ENCODE measurements around the gene LRRC32.

Gene LRRC32

DNA sequence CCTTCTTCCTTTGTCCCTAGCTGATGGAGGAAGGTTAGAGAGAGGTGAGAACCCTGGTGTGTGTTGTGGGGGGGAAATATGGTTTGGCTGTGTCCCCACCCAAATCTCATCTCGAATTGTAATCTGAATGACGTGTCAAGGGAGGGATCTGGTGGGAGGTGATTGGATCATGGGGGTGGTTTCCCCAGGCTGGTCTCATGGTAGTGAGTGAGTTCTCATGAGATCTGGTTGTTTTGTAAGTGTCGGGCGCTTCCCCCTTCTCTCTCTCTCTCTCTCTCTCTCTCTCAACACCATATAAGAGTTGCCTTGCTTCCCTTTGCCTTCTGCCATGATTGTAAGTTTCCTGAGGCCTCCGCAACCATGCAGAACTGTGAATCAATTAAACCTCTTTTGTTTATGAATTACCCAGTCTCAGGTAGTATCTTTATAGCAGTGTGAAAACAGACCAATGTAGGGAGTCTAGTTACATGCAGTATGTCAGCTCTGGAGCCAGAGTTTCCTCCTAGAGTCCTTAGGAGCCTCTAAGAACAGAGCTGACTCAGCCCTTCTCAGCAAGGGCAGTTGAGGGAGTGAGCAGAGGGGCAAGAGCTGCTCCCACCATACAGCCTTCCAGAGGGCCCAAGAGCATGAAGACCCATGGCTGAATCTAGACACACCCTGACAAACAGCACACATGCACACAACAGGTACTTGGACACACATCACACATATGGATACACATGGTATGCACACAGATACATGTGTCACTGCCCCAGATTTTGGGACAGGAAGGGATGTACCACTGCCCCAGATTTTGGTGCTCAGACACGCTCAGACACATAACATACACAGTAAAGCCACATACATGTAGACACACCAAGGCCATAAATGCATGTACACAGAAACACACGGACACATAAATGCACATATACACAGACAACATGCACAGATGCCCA, 12.9 kb upstream of the LRRC32 start:
- in situ Hi-C loops (cut with MboI; ENCODE audit: low sequenced_read_pairs), result loop anchor here (10.0 to 25.0 kb wide), 2 partner anchors 79 to 796 kb away; no protein-coding TSS in a partner anchor

GRCh38 chr11:76682684-76683083, 12.1 kb upstream of the LRRC32 start:
- in situ Hi-C loops (cut with MboI; ENCODE audit: low sequenced_read_pairs), result loop anchor here (10.0 to 25.0 kb wide), 2 partner anchors 78 to 795 kb away; no protein-coding TSS in a partner anchor

- in situ Hi-C loops (cut with MboI; ENCODE audit: low sequenced_read_pairs), result loop anchor here (10.0 to 25.0 kb wide), 2 partner anchors 77 to 795 kb away; no protein-coding TSS in a partner anchor
These were observed 11.6 kb upstream of the LRRC32 start for GRCh38 chr11:76682106-76682505.

DNA sequence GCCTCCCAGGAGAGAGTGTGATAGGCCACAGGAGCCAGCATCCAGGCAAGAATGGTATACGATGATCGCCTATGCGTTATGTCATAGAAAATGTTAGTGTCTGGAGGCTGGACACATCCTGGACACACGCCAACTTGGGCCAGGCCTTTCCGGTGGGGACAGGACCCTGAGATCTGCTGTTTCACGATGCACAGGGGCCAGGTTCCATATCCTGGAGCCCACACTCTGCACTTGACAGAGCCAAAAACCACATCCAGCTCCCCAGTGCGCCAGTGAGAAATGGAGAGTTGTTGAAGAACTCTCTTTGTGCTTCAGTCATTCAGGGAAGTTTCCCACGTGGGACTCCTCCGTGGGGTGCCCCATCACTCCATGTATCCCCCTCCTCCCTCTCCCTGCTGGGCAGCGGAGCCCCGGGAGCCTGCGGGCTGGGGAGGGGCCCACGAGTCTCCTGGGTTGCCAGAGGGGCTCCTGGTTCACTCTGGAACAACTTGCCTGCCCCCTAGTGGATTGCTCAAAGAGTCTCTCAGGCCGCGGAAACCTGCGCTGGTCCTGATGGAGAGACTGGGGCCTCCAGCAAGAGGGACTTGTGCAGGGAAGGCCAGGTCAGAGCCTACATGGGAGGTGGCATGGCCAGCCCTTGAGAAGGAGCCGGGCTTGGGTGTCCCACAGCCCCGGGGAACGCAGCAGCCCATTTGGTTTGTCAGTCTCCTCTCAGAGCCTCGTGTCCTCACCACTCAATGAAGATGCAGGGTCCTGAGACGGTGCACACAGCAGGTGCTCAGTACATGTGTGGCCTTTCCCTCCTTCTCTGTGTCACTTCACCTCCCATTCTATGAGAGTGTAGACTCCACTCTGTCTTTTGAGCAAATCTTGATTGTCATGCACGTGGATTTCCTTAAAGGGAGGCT, 10.2 kb upstream of the LRRC32 start:
- in situ Hi-C loops (cut with MboI; ENCODE audit: low sequenced_read_pairs), result loop anchor here (10.0 to 25.0 kb wide), 2 partner anchors 76 to 793 kb away; no protein-coding TSS in a partner anchor

- in situ Hi-C loops (cut with MboI; ENCODE audit: low sequenced_read_pairs), result loop anchor here (25.0 kb wide), 1 partner anchor 791 kb away; no protein-coding TSS in a partner anchor
These were observed 7.8 kb upstream of the LRRC32 start for GRCh38 chr11:76678321-76678720.

DNA sequence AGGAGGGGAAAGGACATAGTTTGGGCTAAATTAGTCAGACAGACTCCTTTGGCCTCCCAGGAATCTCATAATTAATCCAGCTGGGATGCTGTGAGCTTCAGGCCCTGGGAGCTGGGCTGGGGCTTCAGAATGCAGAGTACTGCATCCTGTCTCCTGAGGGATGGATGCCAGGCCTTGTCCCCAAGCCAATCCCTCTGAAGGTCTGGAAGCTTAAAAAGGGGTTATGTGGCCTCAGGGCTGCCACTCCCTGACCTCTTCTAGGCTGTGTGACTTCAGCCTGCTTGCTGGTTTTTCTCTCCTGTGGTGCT, 6.9 kb upstream of the LRRC32 start:
- in situ Hi-C loops (cut with MboI; ENCODE audit: low sequenced_read_pairs), result loop anchor here (25.0 kb wide), 1 partner anchor 790 kb away; no protein-coding TSS in a partner anchor

DNA sequence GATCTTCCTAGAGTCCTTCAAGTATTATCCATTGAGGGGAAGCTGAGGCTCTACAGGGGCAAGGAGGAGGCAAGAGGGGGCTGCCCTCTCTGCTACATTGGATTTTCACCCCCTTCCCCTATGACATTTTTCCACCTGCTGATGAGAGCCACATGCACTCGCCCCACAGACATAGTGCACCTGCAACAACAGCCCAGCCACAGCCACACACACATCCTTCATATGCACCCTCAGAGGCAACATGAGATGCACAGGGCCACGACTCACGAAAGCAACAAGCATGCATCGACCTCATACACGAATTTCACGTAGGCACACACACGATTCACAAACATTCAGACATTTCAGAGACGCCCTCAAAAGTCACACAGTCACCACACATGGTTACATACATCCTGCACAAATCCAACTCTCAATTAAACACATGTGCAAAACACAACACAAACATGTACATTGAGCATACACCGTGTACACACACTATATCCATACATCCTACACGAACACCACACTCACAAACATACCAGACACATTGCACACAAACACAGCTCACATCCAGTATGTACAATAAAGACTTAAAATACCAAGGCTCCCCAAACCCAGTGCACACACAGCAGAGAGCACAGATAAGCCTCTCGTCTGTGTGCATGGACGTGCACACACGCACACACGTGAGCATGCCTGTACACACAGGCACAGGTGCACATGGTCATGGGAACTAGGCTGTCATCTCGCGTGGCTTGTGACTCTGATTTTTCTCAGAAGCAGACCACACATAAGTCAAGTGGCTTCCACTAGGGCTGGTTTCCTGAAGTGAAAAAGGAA, 6.3 kb upstream of the LRRC32 start:
- in situ Hi-C loops (cut with MboI; ENCODE audit: low sequenced_read_pairs), result loop anchor here (25.0 kb wide), 1 partner anchor 790 kb away; no protein-coding TSS in a partner anchor

DNA sequence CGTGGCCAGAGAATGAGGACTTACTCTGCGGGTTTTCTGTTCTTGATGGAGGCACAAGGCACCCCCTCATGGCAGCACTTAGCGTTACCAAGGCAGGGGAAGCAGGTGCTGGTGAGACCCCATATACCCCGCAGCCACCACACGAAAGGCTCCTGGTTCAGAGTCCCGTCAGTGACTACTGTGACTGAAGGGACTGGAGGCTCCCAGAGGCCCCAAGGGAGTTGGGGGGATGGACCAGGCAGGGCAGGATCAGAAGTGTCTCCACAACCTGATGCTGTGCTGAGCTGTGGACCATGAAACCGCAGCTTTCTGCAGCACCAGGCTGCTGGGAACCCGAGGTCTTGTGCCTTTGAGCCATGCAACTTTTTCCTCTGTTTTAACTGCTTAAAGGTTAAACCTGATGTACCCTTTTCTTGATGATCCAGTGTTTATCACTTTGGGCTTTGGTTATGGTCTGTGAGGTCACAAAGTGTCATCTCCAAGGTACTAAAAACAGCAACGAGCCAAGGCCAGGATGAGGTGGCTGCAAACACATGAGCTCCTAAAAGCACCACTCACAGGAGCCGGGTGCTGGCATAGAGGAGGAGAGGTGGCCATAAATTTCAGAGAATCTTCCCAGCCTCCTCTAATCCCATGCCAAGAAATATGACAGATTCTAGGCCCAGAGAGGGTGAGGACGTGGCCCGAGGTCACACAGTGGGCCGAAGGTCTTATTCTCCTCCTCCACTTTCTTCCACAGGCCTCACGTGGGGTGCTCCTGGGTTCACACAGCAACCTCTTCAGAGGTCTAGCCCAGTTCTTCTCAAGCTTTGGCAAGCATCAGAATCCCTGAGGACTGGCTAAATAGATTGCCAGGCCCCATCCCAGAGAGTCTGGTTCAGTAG, 4.2 kb upstream of the LRRC32 start:
- in situ Hi-C loops (cut with MboI; ENCODE audit: low sequenced_read_pairs), result loop anchor here (25.0 kb wide), 1 partner anchor 787 kb away; no protein-coding TSS in a partner anchor

GRCh38 chr11:76673176-76674142, 2.9 kb upstream of the LRRC32 start:
- in situ Hi-C loops (cut with MboI; ENCODE audit: low sequenced_read_pairs), result no loop called here

DNA sequence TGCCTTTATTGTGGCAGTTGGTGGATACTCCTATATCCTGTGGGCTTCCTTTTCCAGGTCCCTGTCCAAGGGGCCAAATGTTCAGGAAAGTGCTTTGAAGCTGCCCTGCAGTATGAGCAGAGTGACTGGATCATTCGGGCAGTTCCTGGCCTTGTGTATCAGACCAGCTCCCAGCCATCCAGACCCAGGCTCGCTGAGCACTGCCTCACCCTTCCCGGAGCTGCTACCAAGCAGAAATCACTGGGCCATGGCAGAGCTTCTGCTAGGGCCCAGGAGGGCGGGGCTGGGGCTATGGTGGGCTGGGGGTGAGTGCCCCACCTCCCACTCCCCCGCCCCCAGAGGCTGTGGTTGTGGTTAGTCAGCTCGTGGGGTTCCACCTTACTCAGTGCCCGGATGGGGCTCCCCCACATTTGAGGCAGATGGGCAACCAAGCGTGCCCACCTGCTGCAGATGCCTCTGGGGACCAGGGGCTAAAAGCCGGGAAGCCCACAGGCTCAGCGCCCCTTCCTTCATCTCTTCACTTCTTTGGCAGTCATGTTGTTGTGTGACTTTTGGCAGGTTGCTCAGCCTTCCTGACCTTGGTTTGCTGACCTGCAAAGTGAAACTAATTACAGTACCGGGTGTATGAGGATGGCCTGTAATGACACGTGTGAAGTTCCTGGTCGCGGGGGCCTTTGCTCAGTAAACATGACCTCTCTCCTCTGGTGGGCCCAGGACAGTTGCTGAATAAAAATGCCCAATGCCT, 2.1 kb upstream of the LRRC32 start:
- in situ Hi-C loops (cut with MboI; ENCODE audit: low sequenced_read_pairs), result no loop called here

- in situ Hi-C loops (cut with MboI; ENCODE audit: low sequenced_read_pairs), result no loop called here
These were observed 1.2 kb upstream of the LRRC32 start for GRCh38 chr11:76671626-76672309.

DNA sequence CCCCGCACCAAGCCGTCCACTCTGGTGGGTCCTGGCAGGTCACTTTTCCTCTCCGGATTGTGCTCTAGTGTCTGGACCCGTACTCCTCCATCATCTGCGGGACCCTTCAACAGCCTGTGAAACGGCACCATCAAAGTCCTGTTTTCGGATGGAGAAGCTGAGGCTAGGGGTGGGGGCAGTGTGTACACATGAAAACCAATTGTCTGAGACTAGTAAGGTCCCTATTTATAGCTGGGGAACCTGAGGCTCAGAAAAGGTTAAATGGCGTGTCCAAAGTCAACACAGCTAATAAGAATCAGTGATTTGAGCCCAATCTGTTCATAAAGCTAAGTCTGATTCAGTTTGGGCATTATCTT, 668 bp upstream of the LRRC32 start:
- in situ Hi-C loops (cut with MboI; ENCODE audit: low sequenced_read_pairs), result no loop called here

DNA sequence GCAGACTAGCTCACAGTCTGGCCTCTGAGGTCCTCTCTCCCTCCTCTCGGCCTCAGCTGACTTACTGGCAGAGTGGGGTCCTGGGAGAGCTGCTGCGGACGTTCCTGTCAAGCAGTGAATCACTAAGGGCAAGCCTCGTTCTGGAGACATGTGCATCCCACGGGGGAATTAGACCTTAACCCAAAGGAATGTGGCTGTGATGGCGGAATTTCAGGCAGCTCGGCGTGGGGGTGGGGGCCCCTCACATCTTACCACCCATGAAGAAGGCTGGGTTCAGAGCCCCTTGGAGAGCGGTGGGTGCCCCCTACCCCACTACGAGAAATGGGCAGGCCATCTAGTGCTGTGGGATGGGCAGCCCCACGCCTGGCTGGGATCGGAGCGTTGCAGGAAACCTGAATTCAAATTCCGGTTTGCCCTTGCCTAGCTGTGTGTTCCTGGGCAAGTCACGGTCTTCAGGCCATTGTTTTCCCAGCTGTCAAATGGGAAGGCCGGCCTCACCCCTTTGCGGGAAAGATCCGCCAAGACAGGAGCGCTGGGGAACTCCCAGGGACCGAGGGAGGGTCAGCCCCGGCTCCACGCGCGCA, 554 bp downstream of the LRRC32 start:
- in situ Hi-C loops (cut with MboI; ENCODE audit: low sequenced_read_pairs), result no loop called here

DNA sequence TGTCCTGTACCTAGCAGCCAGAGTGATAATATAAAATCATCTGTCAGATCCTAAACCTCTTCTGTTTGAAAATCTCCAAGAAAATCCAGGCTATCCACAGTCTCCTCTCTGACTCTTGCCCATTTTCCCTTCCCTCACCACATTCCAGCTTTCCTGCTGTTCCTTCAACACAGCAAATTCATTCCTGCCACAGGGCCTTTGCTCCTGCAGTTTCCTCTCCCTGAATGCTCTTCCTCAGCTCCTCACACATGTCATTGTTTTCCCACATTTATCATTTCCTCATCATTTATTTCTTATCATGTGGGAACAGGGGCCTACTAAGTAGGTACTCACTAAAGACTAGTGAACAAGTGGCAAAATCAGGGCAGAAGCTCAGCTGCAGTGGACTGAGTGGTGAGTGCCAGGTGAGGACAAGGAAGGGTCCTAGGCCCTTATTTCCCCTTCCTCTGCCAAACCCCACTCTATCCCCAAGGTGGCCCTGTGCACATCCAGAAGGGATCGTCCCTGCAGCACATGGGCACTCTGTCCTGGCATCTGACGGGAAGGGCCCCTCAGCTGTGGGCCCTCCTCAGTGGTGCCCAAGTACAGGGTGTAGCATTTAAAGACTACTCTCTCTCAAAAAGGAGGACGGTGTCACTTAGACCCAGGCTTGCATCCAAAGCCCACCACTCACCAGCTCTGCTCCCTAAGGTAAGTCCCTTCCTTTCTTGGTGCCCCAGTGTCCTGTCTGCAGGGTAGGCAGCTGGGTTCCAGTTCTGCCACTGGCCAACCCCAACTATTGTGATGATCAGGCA, 2.0 kb downstream of the LRRC32 start:
- in situ Hi-C loops (cut with MboI; ENCODE audit: low sequenced_read_pairs), result no loop called here

GRCh38 chr11:76667856-76668255, 2.7 kb downstream of the LRRC32 start:
- in situ Hi-C loops (cut with MboI; ENCODE audit: low sequenced_read_pairs), result no loop called here

- in situ Hi-C loops (cut with MboI; ENCODE audit: low sequenced_read_pairs), result no loop called here
These were observed 3.2 kb downstream of the LRRC32 start for GRCh38 chr11:76667271-76667818.

Data from HL-60/S4 treated with phorbol 12-myristate 13-acetate at 8.2 ng/mL for 4 days and 3 days (cell line).